HUES64 (cell line): ENCODE measurements around the gene SYVN1.

Source experiments
- H3K27ac ChIP-seq: 2 replicates; pipeline ENCODE4 v1.7.0; 2013; ENCODE audit warnings: low read depth, low read length, inconsistent platforms
- H3K27me3 ChIP-seq: 2 replicates; pipeline ENCODE4 v1.6.1; 2013; ENCODE audit warnings: mild to moderate bottlenecking, low read length; ENCODE audit not compliant: insufficient read depth
- H3K36me3 ChIP-seq: 2 replicates; pipeline ENCODE4 v1.6.1; 2013; ENCODE audit warnings: mild to moderate bottlenecking, low read length; ENCODE audit not compliant: insufficient read depth
- H3K4me1 ChIP-seq: 2 replicates; pipeline ENCODE4 v1.6.1; 2013; ENCODE audit warnings: mild to moderate bottlenecking, low read length, moderate library complexity; ENCODE audit not compliant: insufficient read depth
- H3K4me3 ChIP-seq: 2 replicates; pipeline ENCODE4 v1.5.1; 2013; ENCODE audit warnings: mild to moderate bottlenecking, low read length, moderate library complexity
- H3K9ac ChIP-seq: 2 replicates; pipeline ENCODE4 v1.6.1; 2013; ENCODE audit warnings: mild to moderate bottlenecking, low read depth, low read length
- H3K9me3 ChIP-seq: 2 replicates; pipeline ENCODE4 v1.6.1; 2013; ENCODE audit warnings: low read depth, low read length; ENCODE audit not compliant: insufficient read depth
- WGBS: fragments of 150-250, 120-280 bp; methylation state at CpG from one replicate; pipeline ENCODE4 v1.1.7; 2013; ENCODE audit warnings: missing lambda C conversion rate; 5-methylcytosine and 5-hydroxymethylcytosine counted together

The SYVN1 gene

DNA sequence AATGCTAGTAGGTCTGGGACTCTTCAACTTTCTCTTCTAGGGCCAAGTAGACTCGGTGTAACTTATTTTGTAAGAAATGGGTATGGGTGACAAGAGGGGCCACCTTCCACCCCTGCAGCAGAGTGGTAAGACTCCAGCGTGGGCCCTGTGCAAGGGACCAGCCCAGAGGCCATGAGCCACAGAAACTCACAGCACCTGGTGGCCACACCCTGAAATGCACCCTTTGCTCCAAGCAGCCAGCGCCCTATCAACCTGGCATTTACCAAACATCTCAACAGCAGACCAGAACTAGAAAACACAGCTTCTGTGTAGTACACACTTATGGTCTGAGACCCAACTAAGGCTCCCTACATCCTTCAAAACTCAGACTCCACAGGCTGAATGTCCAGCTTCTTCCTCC, 56.2 kb downstream of the SYVN1 start:
- Histone ChIP-seq H3K27ac (no peak overlapping the region), H3K36me3 (peaks cover 65% of the 10 kb centered on the region), H3K27me3 (no peaks in the 10 kb centered on the region), H3K9me3 (no peaks in the 10 kb centered on the region), H3K4me1 (peaks cover 6% of the 10 kb centered on the region; the same call in 1 of the 2 replicates), H3K9ac (no peak overlapping the region), H3K4me3 (no peak overlapping the region)
- WGBS = 89% methylated on average over 3 of the region's 3 CpGs

DNA sequence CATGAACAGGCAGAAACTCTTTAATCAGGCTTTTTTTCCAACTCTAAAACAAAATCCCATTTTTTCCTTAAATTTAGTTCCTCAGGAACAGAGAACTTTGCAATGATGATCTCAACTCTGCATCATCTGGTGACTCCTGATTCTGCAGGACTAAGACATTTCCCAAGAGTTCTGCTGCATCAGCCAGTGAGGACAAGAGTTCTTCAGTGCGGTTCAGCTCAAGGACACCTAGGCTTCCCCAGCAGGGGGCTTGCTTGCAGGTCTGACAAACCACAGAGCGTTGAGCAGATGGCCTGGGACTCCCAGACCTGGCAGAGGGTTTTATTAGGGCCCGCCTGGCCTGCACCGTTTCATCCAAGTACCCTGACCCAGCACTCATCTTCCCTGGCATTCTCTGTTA, 56.9 kb downstream of the SYVN1 start:
- Histone ChIP-seq H3K27ac (no peak overlapping the region), H3K9ac (no peak overlapping the region), H3K4me3 (no peak overlapping the region), H3K36me3 (peaks cover 60% of the 10 kb centered on the region), H3K27me3 (no peaks in the 10 kb centered on the region), H3K9me3 (no peaks in the 10 kb centered on the region), H3K4me1 (no peaks in the 10 kb centered on the region)
- WGBS = 96% methylated on average over 4 of the region's 4 CpGs
